Trophoblast cell (in vitro differentiated cells and primary cell): ENCODE measurements around the gene VWC2L.

Experiments used
- DNase-seq, 2 donors: peaks; one replicate each; pipeline ENCODE4 v3.0.0-alpha.2; 2016
- H2AFZ ChIP-seq: 2 replicates; pipeline ENCODE4 v1.6.1; 2013; ENCODE audit warnings: low read length, moderate library complexity, mild to moderate bottlenecking; ENCODE audit not compliant: insufficient read depth, poor library complexity
- H2AK5ac ChIP-seq: 2 replicates; pipeline ENCODE4 v1.6.1; 2013; ENCODE audit warnings: mild to moderate bottlenecking, low read length
- H2BK120ac ChIP-seq: 2 replicates; pipeline ENCODE4 v1.6.1; 2013; ENCODE audit warnings: low read length, mild to moderate bottlenecking, moderate library complexity; ENCODE audit not compliant: insufficient read depth, poor library complexity
- H2BK12ac ChIP-seq: 2 replicates; pipeline ENCODE4 v1.6.1; 2013; ENCODE audit warnings: mild to moderate bottlenecking, low read length, moderate library complexity
- H2BK5ac ChIP-seq: 2 replicates; pipeline ENCODE4 v1.6.1; 2013; ENCODE audit warnings: low read length, low read depth, moderate library complexity, mild to moderate bottlenecking; ENCODE audit not compliant: poor library complexity
- H3K14ac ChIP-seq: 2 replicates; pipeline ENCODE4 v1.6.1; 2013; ENCODE audit warnings: mild to moderate bottlenecking, low read length
- H3K18ac ChIP-seq: 2 replicates; pipeline ENCODE4 v1.6.1; 2013; ENCODE audit warnings: mild to moderate bottlenecking, low read length
- H3K23ac ChIP-seq: 2 replicates; pipeline ENCODE4 v1.6.1; 2013; ENCODE audit warnings: low read length
- H3K27ac ChIP-seq: 2 replicates; pipeline ENCODE4 v1.5.1; 2013; ENCODE audit warnings: low read depth, mild to moderate bottlenecking, inconsistent platforms, low read length, moderate library complexity
- H3K27me3 ChIP-seq: 2 replicates; pipeline ENCODE4 v1.6.1; 2013; ENCODE audit warnings: inconsistent platforms, mild to moderate bottlenecking, low read length, moderate library complexity; ENCODE audit not compliant: insufficient read depth
- H3K36me3 ChIP-seq, 2 experiments: 1 replicate in 1 of 2; 2 replicates in 1 of 2; pipeline ENCODE4 v1.6.1; 2013; ENCODE audit warnings: low read length in 2 of 2, mild to moderate bottlenecking in 2 of 2, moderate library complexity in 1 of 2; ENCODE audit not compliant: insufficient read depth in 2 of 2, control insufficient read depth in 1 of 2
- H3K4ac ChIP-seq: 2 replicates; pipeline ENCODE4 v1.6.1; 2013; ENCODE audit warnings: low read depth, mild to moderate bottlenecking, low read length, moderate library complexity
- H3K4me1 ChIP-seq, 2 experiments: 1 replicate in 1 of 2; 2 replicates in 1 of 2; pipeline ENCODE4 v1.6.1; 2013; ENCODE audit warnings: low read length in 2 of 2, mild to moderate bottlenecking in 2 of 2, moderate library complexity in 1 of 2; ENCODE audit not compliant: insufficient read depth in 2 of 2, control insufficient read depth in 1 of 2
- H3K4me2 ChIP-seq: 2 replicates; pipeline ENCODE4 v1.6.1; 2013; ENCODE audit warnings: inconsistent platforms, mild to moderate bottlenecking, low read length, moderate library complexity
- H3K4me3 ChIP-seq: 2 replicates; pipeline ENCODE4 v1.5.1; 2013; ENCODE audit warnings: mild to moderate bottlenecking, low read depth, low read length, inconsistent platforms
- H3K79me1 ChIP-seq: one replicate; pipeline ENCODE4 v1.6.1; 2013; ENCODE audit warnings: low read length
- H3K79me2 ChIP-seq: 2 replicates; pipeline ENCODE4 v1.6.1; 2013; ENCODE audit warnings: low read length, mild to moderate bottlenecking; ENCODE audit not compliant: control insufficient read depth, insufficient read depth, poor library complexity
- H3K9ac ChIP-seq: 2 replicates; pipeline ENCODE4 v1.6.1; 2013; ENCODE audit warnings: mild to moderate bottlenecking, low read length
- H3K9me3 ChIP-seq: 2 replicates; pipeline ENCODE4 v1.6.1; 2013; ENCODE audit warnings: low read depth, mild to moderate bottlenecking, control low read depth, inconsistent platforms, low read length; ENCODE audit not compliant: insufficient read depth
- H4K12ac ChIP-seq: 2 replicates; pipeline ENCODE4 v1.6.1; 2013; ENCODE audit warnings: low read depth, mild to moderate bottlenecking, low read length, moderate library complexity
- H4K8ac ChIP-seq: 2 replicates; pipeline ENCODE4 v1.6.1; 2013; ENCODE audit warnings: low read depth, mild to moderate bottlenecking, low read length, moderate library complexity
- H4K91ac ChIP-seq: one replicate; pipeline ENCODE4 v1.6.1; 2013; ENCODE audit warnings: low read depth, mild to moderate bottlenecking, low read length, moderate library complexity
- WGBS: extraction: QIAGEN DNeasy Blood & Tissue Kit; methylation state at CpG from one replicate; pipeline ENCODE4 v1.1.7; 2013; ENCODE audit warnings: missing lambda C conversion rate; ENCODE audit not compliant: insufficient read length, insufficient coverage; ENCODE audit errors: extremely low coverage; 5-methylcytosine and 5-hydroxymethylcytosine counted together

The VWC2L gene

DNA sequence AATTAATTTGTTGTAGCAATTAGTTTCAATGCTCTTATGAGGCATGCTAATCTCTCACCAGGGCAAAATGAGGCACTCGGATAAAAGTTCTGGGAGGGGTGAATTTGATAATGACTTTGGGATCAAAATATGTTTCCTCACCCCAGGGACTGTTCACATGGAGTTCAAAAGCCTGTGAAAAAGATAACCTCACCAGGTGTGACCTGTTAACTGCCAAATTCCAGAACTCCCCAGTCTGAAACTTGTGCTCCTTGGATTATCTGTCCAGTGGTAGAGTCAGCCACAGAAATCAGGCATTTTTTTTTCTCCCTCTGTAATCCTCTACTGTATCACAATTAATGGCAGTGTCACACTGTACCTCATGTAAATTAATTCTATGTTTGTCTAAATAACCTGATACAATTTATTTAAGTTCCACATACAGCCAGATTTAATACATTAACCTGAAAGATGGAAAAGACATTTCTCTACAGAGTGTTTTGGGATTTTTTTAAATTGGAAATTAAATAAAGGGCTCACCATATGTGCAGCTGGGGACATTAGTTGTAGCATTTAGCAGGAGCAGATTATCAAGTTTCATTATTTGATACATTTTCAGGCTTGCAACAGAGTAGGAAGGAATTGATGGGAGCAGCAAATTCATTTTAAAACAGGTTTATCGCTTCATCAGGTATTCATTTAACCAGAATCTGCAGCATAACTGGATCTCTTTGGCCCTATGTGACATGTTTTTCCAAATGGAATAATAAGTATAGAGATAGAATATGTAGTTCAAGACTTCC is 191.2 kb downstream of the VWC2L start:
- H4K91ac ChIP-seq = no peak overlapping the region
- no CpG with 5 or more reads among the region's 2 CpGs for WGBS

DNA sequence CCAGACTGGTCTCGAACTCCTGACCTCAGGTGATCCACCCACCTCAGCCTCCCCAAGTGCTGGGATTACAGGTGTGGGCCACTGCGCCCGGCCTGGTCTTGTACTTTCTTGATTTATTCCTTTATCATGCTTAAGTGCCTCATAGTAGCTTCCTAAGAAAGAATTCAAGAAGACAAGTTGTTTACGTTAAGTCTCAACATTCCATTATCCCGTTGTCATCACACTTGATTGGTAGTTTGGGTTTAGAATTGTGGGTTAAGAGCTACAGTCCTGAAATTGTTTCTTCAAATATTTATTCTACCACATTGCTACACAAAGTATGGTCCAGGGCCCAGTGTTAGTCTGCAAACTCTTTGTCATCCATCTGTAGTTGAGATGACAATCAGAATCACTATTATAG is 194.0 kb downstream of the VWC2L start:
- H3K79me2 ChIP-seq = no peaks in the 10 kb centered on the region
- H3K14ac ChIP-seq = no peak overlapping the region
- DNase-seq = no peak
- no peak overlapping the region for H2BK5ac ChIP-seq
- H3K4me3 ChIP-seq = no peak overlapping the region
- no peaks in the 10 kb centered on the region for H3K36me3 ChIP-seq
- H3K23ac ChIP-seq = no peak overlapping the region
- H2AK5ac ChIP-seq = no peak overlapping the region
- H4K12ac ChIP-seq = no peak overlapping the region
- H3K4me1 ChIP-seq = no peaks in the 10 kb centered on the region
- no peaks in the 10 kb centered on the region for H3K79me1 ChIP-seq
- H3K4ac ChIP-seq = no peak overlapping the region
- H2BK120ac ChIP-seq = no peak overlapping the region
- H2AFZ ChIP-seq = no peak overlapping the region
- WGBS = no CpG with 5 or more reads among the region's 5 CpGs
- H3K18ac ChIP-seq = no peak overlapping the region
- no peaks in the 10 kb centered on the region for H3K9me3 ChIP-seq
- H4K8ac ChIP-seq = no peak overlapping the region
- no peak overlapping the region for H3K4me2 ChIP-seq
- H3K9ac ChIP-seq = no peak overlapping the region
- no peak overlapping the region for H3K27ac ChIP-seq
- no peaks in the 10 kb centered on the region for H3K27me3 ChIP-seq
- no peak overlapping the region for H2BK12ac ChIP-seq
- H4K91ac ChIP-seq = no peak overlapping the region

More for the DNA sequence above, 191.2 kb downstream of the VWC2L start:
- Histone ChIP-seq H3K27ac (no peak overlapping the region), H3K4me2 (no peak overlapping the region), H2AK5ac (no peak overlapping the region), H3K79me2 (no peaks in the 10 kb centered on the region), H2BK120ac (no peak overlapping the region), H3K9me3 (no peaks in the 10 kb centered on the region), H3K18ac (no peak overlapping the region), H3K4me1 (no peaks in the 10 kb centered on the region), H3K9ac (no peak overlapping the region), H3K27me3 (no peaks in the 10 kb centered on the region), H3K36me3 (no peaks in the 10 kb centered on the region), H3K79me1 (no peaks in the 10 kb centered on the region), H3K4me3 (no peak overlapping the region), H4K8ac (no peak overlapping the region), H3K4ac (no peak overlapping the region), H2AFZ (no peak overlapping the region), H2BK12ac (no peak overlapping the region), H3K23ac (no peak overlapping the region), H4K12ac (no peak overlapping the region), H2BK5ac (no peak overlapping the region), H3K14ac (no peak overlapping the region)
- DNase-seq = no peak

DNA sequence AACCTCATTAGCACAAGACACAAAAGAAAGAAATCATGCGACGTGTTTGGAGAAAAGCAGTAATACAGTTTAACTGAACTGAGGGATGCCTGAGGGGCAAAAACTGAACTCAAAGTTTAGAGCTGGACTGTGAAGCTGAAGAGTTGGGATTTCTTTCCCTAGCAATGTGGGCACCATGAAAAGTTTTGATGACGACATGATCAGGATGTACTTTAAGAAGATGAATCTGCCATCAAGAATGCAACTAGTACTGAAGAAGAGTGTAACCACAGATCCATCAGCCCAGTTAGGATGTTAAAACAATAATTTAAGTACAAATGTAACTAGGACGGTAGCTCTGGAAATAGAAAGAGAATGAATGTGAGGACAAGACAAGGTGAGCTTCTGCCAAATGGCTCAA is 196.2 kb downstream of the VWC2L start:
- Histone ChIP-seq H3K79me2 (no peaks in the 10 kb centered on the region), H3K27me3 (no peaks in the 10 kb centered on the region), H4K8ac (no peak overlapping the region), H3K4ac (no peak overlapping the region), H3K36me3 (no peaks in the 10 kb centered on the region), H2BK5ac (no peak overlapping the region), H4K12ac (no peak overlapping the region), H3K79me1 (no peaks in the 10 kb centered on the region), H2BK120ac (no peak overlapping the region), H3K4me1 (no peaks in the 10 kb centered on the region), H3K27ac (no peak overlapping the region), H2BK12ac (no peak overlapping the region), H3K23ac (no peak overlapping the region), H3K14ac (no peak overlapping the region), H2AK5ac (no peak overlapping the region), H3K18ac (no peak overlapping the region), H4K91ac (no peak overlapping the region), H3K4me2 (no peak overlapping the region), H2AFZ (no peak overlapping the region), H3K9me3 (no peaks in the 10 kb centered on the region), H3K9ac (no peak overlapping the region), H3K4me3 (no peak overlapping the region)
- DNase-seq = no peak
- no CpG with 5 or more reads among the region's 4 CpGs for WGBS

- H3K4me1 ChIP-seq = no peaks in the 10 kb centered on the region
- H2BK5ac ChIP-seq = no peak overlapping the region
- H3K79me2 ChIP-seq = no peaks in the 10 kb centered on the region
- H2BK12ac ChIP-seq = no peak overlapping the region
- no peak overlapping the region for H3K9ac ChIP-seq
- no peaks in the 10 kb centered on the region for H3K79me1 ChIP-seq
- H2BK120ac ChIP-seq = no peak overlapping the region
- no peak overlapping the region for H3K4me3 ChIP-seq
- no peak overlapping the region for H3K4ac ChIP-seq
- peaks cover 5% of the 10 kb centered on the region for H3K9me3 ChIP-seq
- no peak overlapping the region for H3K4me2 ChIP-seq
- H3K36me3 ChIP-seq = no peaks in the 10 kb centered on the region
- H3K14ac ChIP-seq = no peak overlapping the region
- H2AK5ac ChIP-seq = no peak overlapping the region
- H4K12ac ChIP-seq = no peak overlapping the region
- H3K27me3 ChIP-seq = no peaks in the 10 kb centered on the region
- no peak overlapping the region for H4K91ac ChIP-seq
- no peak overlapping the region for H3K27ac ChIP-seq
- H3K18ac ChIP-seq = no peak overlapping the region
- H3K23ac ChIP-seq = no peak overlapping the region
- no CpG with 5 or more reads among the region's 1 CpG for WGBS
- H4K8ac ChIP-seq = no peak overlapping the region
- H2AFZ ChIP-seq = no peak overlapping the region
- DNase-seq = no peak
These were observed 200.2 kb downstream of the VWC2L start for GRCh38 chr2:214611015-214611414.
